Left renal cortex interstitium (tissue), 4 donors: ENCODE results near the gene NTNG2. TPM values are rescaled to one million over a fixed set of nuclear protein-coding genes. Genes with fewer than 3 reads are reported as not detected.

ENCODE experiments used
- polyA plus RNA-seq, 4 donors: library from polyadenylated mRNA; unstranded; fragments of 120-200 nt; gene quantifications; one replicate each; pipeline ENCODE4 v1.2.1, GENCODE V29; 2013; ENCODE audit not compliant: insufficient read length in 4 of 4

Gene NTNG2
- polyA plus RNA-seq, 4 donors, result 0.30 to 0.60 (median 0.35) TPM

Other genes starting within 250 kb of the NTNG2 start
- 10 to 100 TPM; 19.7 to 22.8 (median 21.7) TPM for gene MED27, start 82.2 kb upstream of the NTNG2 start, polyA plus RNA-seq
- gene SETX, start 192.9 kb downstream of the NTNG2 start, polyA plus RNA-seq, result 10 to 100 TPM; 39.8 to 70.7 (median 49.3) TPM
- 10 to 100 TPM; 18.0 to 20.9 (median 19.3) TPM for gene TTF1, start 244.8 kb downstream of the NTNG2 start, polyA plus RNA-seq
- gene CFAP77, start 248.2 kb downstream of the NTNG2 start, polyA plus RNA-seq, result 1 to 10 TPM in 2 of 4 donors, under 1 TPM in 2; 0.68 to 1.6 (median 1.2) TPM